ENCODE results near the gene CPNE6. TPM values are rescaled to one million over a fixed set of nuclear protein-coding genes. Genes with fewer than 3 reads are reported as not detected.

The CPNE6 gene
- total and polyA plus RNA-seq, 2 of the 13 experiments (the other 11 are each of a cell fraction or from before 2014, with no cell fraction given) = not detected

GRCh38 chr14:24114532-24115421 is 43.4 kb downstream of the CPNE6 start, which contains the start of the genes DCAF11 and NRL (continued):
- TF ChIP-seq POLR2G (IDR thresholded peaks at IDR 0.05; ENCODE audit: low read depth, low read length) (peak; percentile 53), GATAD2A (CRISPR knock-in tag; IDR thresholded peaks at IDR 0.05) (peak; percentile 89; the same call in 1 of the 2 replicates), U2AF1 (optimal IDR thresholded peaks at IDR 0.05; ENCODE audit: low read depth, low read length) (peak; percentile 64), CCDC6 (CRISPR knock-in tag; IDR thresholded peaks at IDR 0.05) (no peak), BRCA1 (CRISPR knock-in tag; IDR thresholded peaks at IDR 0.05) (peak; percentile 74; the same call in 1 of the 2 replicates), GMEB2 (CRISPR knock-in tag; IDR thresholded peaks at IDR 0.05; ENCODE audit: low read depth) (peak; percentile 82; the same call in 1 of the 2 replicates), POGZ (CRISPR knock-in tag; IDR thresholded peaks at IDR 0.05) (peak; percentile 94; the same call in 1 of the 2 replicates), JUN (CRISPR knock-in tag; IDR thresholded peaks at IDR 0.05) (peak; percentile 94), RFX1 (IDR thresholded peaks at IDR 0.05) (no peak), HMGXB3 (CRISPR knock-in tag; IDR thresholded peaks at IDR 0.05; ENCODE audit: borderline replicate concordance) (peak; percentile 99), HDAC1 (CRISPR knock-in tag; IDR thresholded peaks at IDR 0.05) (no peak), MED8 (CRISPR knock-in tag; IDR thresholded peaks at IDR 0.05; ENCODE audit: insufficient replicate concordance) (peak; percentile 67), ZNF414 (CRISPR knock-in tag; IDR thresholded peaks at IDR 0.05) (no peak)
- TF ChIP-seq, protein P1, sequence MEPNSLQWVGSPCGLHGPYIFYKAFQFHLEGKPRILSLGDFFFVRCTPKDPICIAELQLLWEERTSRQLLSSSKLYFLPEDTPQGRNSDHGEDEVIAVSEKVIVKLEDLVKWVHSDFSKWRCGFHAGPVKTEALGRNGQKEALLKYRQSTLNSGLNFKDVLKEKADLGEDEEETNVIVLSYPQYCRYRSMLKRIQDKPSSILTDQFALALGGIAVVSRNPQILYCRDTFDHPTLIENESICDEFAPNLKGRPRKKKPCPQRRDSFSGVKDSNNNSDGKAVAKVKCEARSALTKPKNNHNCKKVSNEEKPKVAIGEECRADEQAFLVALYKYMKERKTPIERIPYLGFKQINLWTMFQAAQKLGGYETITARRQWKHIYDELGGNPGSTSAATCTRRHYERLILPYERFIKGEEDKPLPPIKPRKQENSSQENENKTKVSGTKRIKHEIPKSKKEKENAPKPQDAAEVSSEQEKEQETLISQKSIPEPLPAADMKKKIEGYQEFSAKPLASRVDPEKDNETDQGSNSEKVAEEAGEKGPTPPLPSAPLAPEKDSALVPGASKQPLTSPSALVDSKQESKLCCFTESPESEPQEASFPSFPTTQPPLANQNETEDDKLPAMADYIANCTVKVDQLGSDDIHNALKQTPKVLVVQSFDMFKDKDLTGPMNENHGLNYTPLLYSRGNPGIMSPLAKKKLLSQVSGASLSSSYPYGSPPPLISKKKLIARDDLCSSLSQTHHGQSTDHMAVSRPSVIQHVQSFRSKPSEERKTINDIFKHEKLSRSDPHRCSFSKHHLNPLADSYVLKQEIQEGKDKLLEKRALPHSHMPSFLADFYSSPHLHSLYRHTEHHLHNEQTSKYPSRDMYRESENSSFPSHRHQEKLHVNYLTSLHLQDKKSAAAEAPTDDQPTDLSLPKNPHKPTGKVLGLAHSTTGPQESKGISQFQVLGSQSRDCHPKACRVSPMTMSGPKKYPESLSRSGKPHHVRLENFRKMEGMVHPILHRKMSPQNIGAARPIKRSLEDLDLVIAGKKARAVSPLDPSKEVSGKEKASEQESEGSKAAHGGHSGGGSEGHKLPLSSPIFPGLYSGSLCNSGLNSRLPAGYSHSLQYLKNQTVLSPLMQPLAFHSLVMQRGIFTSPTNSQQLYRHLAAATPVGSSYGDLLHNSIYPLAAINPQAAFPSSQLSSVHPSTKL (CRISPR knock-in tag; IDR thresholded peaks at IDR 0.05) = peak; percentile 91
- TF ChIP-seq, protein P2, sequence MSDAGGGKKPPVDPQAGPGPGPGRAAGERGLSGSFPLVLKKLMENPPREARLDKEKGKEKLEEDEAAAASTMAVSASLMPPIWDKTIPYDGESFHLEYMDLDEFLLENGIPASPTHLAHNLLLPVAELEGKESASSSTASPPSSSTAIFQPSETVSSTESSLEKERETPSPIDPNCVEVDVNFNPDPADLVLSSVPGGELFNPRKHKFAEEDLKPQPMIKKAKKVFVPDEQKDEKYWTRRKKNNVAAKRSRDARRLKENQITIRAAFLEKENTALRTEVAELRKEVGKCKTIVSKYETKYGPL (CRISPR knock-in tag; IDR thresholded peaks at IDR 0.05) = peak; percentile 60; the same call in 1 of the 2 replicates

Measured in HepG2 (cell line).